PC-9 (cell line): ENCODE data around the gene MED4.

Experiments used
- EZH2 ChIP-seq: fragments of 200-600 bp; sonication (generic); IDR thresholded peaks from 2 replicates; pipeline ENCODE4 v1.8.0; 2017; ENCODE audit warnings: antibody characterized with exemption, low read depth
- TF ChIP-seq, protein P1 (sequence below): fragments of 200-600 bp; sonication (generic); conservative IDR thresholded peaks from 2 replicates; pipeline ENCODE4 v1.6.1; 2017; ENCODE audit warnings: mixed run types, antibody characterized with exemption, mild to moderate bottlenecking, moderate library complexity

DNA sequence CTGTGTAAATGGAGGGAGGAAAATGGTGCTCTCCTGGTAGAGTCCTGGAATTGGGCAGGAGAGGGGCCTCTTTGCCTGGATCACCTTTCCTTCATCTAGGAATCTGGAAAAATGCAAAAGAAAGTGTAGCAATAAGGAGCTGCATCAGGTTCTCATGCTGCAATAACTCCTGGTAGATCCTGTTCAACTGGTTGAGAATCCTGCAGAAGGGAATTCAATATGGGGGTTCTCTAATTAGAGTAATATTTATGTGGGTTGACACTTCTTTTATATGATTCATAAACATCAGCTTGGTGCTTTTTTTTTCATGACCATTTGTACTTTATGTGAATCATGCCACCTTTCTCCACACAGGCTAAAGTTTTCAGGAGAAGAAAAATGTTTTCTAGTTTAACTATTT, 66.8 kb downstream of the MED4 start:
- TF ChIP-seq, protein P1, sequence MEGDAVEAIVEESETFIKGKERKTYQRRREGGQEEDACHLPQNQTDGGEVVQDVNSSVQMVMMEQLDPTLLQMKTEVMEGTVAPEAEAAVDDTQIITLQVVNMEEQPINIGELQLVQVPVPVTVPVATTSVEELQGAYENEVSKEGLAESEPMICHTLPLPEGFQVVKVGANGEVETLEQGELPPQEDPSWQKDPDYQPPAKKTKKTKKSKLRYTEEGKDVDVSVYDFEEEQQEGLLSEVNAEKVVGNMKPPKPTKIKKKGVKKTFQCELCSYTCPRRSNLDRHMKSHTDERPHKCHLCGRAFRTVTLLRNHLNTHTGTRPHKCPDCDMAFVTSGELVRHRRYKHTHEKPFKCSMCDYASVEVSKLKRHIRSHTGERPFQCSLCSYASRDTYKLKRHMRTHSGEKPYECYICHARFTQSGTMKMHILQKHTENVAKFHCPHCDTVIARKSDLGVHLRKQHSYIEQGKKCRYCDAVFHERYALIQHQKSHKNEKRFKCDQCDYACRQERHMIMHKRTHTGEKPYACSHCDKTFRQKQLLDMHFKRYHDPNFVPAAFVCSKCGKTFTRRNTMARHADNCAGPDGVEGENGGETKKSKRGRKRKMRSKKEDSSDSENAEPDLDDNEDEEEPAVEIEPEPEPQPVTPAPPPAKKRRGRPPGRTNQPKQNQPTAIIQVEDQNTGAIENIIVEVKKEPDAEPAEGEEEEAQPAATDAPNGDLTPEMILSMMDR = no peak
- no peak for TF ChIP-seq EZH2
